ENCODE data around the gene AGPAT4. TPM values are rescaled to one million over a fixed set of nuclear protein-coding genes. Genes with fewer than 3 reads are reported as not detected.

AGPAT4 gene
- total RNA-seq, 3 donors from 2014 or later = 6.5 to 12.3 (median 7.3) TPM

GRCh38 chr6:161161121-161161520 is 112.7 kb downstream of the AGPAT4 start:
- H3K9me3 ChIP-seq = no peaks in the 10 kb centered on the region
- H3K36me3 ChIP-seq (ENCODE audit: low read depth) = no peaks in the 10 kb centered on the region
- ATAC-seq (no peak), DNase-seq (no peak)
- H3K4me1 ChIP-seq (ENCODE audit: low read depth) = no peaks in the 10 kb centered on the region
- no peak overlapping the region for H3K4me3 ChIP-seq
- no peak for TF ChIP-seq CTCF (IDR thresholded peaks at IDR 0.05)
- intact Hi-C loops (cut with DNase I, micrococcal nuclease) = no loop called here

GRCh38 chr6:161154796-161155335 is 119.0 kb downstream of the AGPAT4 start:
- H3K4me1 ChIP-seq (ENCODE audit: low read depth) = no peaks in the 10 kb centered on the region
- no peak overlapping the region for H3K4me3 ChIP-seq
- intact Hi-C loops (cut with DNase I, micrococcal nuclease) = no loop called here
- ATAC-seq = no peak
- no peaks in the 10 kb centered on the region for H3K9me3 ChIP-seq
- no peak for DNase-seq
- TF ChIP-seq CTCF (IDR thresholded peaks at IDR 0.05) = no peak
- H3K36me3 ChIP-seq (ENCODE audit: low read depth) = no peaks in the 10 kb centered on the region

GRCh38 chr6:161153725-161154124 is 120.1 kb downstream of the AGPAT4 start:
- no peak for DNase-seq
- no peaks in the 10 kb centered on the region for H3K4me1 ChIP-seq (ENCODE audit: low read depth)
- no peak for TF ChIP-seq CTCF (IDR thresholded peaks at IDR 0.05)
- intact Hi-C loops (cut with DNase I, micrococcal nuclease) = no loop called here
- H3K36me3 ChIP-seq (ENCODE audit: low read depth) = no peaks in the 10 kb centered on the region
- ATAC-seq = no peak
- no peak overlapping the region for H3K4me3 ChIP-seq
- H3K9me3 ChIP-seq = no peaks in the 10 kb centered on the region

- intact Hi-C loops (cut with DNase I, micrococcal nuclease) = no loop called here
- TF ChIP-seq CTCF (IDR thresholded peaks at IDR 0.05) = no peak
- DNase-seq = peak in 1 of 3 donors; percentile 18
- Histone ChIP-seq H3K4me3 (no peak overlapping the region), H3K4me1 (ENCODE audit: low read depth) (no peaks in the 10 kb centered on the region), H3K36me3 (ENCODE audit: low read depth) (no peaks in the 10 kb centered on the region), H3K9me3 (no peaks in the 10 kb centered on the region)
- peak; percentile 50 for ATAC-seq
These were observed 120.8 kb downstream of the AGPAT4 start for GRCh38 chr6:161152907-161153662.

- Histone ChIP-seq H3K4me3 (no peak overlapping the region), H3K36me3 (ENCODE audit: low read depth) (no peaks in the 10 kb centered on the region), H3K4me1 (ENCODE audit: low read depth) (no peaks in the 10 kb centered on the region), H3K9me3 (no peaks in the 10 kb centered on the region)
- ATAC-seq (no peak), DNase-seq (no peak)
- no peak for TF ChIP-seq CTCF (IDR thresholded peaks at IDR 0.05)
- intact Hi-C loops (cut with DNase I, micrococcal nuclease) = no loop called here
These were observed 121.4 kb downstream of the AGPAT4 start for GRCh38 chr6:161152527-161152862.
